ENCODE results near the gene TXNDC2.

The TXNDC2 gene

DNA sequence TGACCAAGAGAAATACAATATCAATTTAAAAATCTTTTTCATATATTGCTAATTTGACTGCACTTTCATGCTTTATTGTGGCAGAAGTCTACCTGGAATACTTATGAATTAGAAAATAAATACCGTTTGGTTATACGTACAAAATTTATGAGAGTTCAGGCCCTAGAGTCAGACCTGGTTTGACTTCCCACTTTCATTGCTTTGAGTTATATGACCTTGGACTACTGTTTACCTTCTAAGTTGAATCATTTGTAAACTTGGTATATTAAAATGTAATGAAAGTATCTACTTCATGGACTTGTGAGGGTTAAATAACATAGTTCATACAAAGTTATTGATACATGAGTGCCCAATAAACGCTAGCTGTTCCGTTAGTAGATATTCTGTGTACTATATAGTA is 40.0 kb downstream of the TXNDC2 start:
- TF ChIP-seq, protein P1, sequence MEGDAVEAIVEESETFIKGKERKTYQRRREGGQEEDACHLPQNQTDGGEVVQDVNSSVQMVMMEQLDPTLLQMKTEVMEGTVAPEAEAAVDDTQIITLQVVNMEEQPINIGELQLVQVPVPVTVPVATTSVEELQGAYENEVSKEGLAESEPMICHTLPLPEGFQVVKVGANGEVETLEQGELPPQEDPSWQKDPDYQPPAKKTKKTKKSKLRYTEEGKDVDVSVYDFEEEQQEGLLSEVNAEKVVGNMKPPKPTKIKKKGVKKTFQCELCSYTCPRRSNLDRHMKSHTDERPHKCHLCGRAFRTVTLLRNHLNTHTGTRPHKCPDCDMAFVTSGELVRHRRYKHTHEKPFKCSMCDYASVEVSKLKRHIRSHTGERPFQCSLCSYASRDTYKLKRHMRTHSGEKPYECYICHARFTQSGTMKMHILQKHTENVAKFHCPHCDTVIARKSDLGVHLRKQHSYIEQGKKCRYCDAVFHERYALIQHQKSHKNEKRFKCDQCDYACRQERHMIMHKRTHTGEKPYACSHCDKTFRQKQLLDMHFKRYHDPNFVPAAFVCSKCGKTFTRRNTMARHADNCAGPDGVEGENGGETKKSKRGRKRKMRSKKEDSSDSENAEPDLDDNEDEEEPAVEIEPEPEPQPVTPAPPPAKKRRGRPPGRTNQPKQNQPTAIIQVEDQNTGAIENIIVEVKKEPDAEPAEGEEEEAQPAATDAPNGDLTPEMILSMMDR (conservative IDR thresholded peaks at IDR 0.05; ENCODE audit: low read depth, low read length) = no peak
- Histone ChIP-seq H3K27me3 (ENCODE audit: insufficient read depth, low read depth) (no peaks in the 10 kb centered on the region), H3K4me1 (ENCODE audit: low read depth, poor library complexity, severe bottlenecking) (peaks cover 78% of the 10 kb centered on the region), H3K36me3 (ENCODE audit: insufficient read depth) (no peaks in the 10 kb centered on the region), H2AFZ (ENCODE audit: low read depth) (no peak overlapping the region), H3K79me2 (ENCODE audit: insufficient read depth, low read depth) (peaks cover 100% of the 10 kb centered on the region), H3K4me2 (no peak overlapping the region), H3K4me3 (IDR thresholded peaks at IDR 0.05; ENCODE audit: insufficient read depth, low read depth, low read length) (no peak overlapping the region), H3K27ac (no peak overlapping the region), H4K20me1 (ENCODE audit: insufficient read depth) (peaks cover 82% of the 10 kb centered on the region), H3K9ac (no peak overlapping the region)

DNA sequence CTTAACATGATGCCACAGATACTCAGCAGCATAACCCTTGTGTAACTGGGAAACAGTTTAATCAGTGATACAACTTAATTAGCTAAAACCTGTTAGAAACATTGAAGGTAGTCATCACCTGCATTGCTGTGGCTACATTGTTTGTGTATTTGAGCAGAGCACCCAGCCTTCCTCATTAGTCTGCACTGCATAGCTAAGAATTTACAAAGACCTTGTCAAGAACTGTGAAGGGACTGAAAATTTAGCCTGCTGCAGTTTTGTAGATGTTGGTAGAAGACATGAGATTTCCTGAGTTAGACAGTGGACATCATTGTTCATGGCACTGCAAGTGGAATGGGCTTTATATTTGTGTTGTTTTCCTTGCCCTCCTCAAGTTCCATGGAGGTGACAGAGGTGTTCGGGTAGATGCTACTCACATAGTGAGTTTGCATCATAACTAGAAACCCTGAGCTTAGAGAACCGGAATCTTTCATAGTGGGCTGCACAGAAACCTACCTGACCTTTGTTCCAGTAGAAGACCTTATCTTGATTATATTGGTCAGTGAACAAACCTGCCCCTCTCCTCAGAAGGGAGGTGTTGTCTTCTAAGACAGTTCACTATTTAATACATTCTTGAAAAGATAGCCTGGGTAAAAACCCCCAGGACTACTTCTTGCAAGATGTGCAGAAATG is 40.6 kb downstream of the TXNDC2 start:
- H3K27ac ChIP-seq = no peak overlapping the region; the same call in 1 of the 2 replicates
- TF ChIP-seq, protein P1 (conservative IDR thresholded peaks at IDR 0.05; ENCODE audit: low read depth, low read length) = no peak

GRCh38 chr18:9926977-9927376 is 41.2 kb downstream of the TXNDC2 start:
- Histone ChIP-seq H3K36me3 (ENCODE audit: insufficient read depth) (no peaks in the 10 kb centered on the region), H4K20me1 (ENCODE audit: insufficient read depth) (peaks cover 75% of the 10 kb centered on the region), H2AFZ (ENCODE audit: low read depth) (no peak overlapping the region), H3K27ac (no peak overlapping the region), H3K4me2 (no peak overlapping the region), H3K4me3 (IDR thresholded peaks at IDR 0.05; ENCODE audit: insufficient read depth, low read depth, low read length) (no peak overlapping the region), H3K4me1 (ENCODE audit: low read depth, poor library complexity, severe bottlenecking) (peaks cover 67% of the 10 kb centered on the region), H3K27me3 (ENCODE audit: insufficient read depth, low read depth) (no peaks in the 10 kb centered on the region), H3K9ac (no peak overlapping the region), H3K79me2 (ENCODE audit: insufficient read depth, low read depth) (peaks cover 100% of the 10 kb centered on the region)
- TF ChIP-seq, protein P1 (conservative IDR thresholded peaks at IDR 0.05; ENCODE audit: low read depth, low read length) = no peak

More for the DNA sequence above, 40.6 kb downstream of the TXNDC2 start:
- H3K4me2 ChIP-seq = no peak overlapping the region
- peaks cover 100% of the 10 kb centered on the region for H3K79me2 ChIP-seq (ENCODE audit: insufficient read depth, low read depth)
- H3K36me3 ChIP-seq (ENCODE audit: insufficient read depth) = no peaks in the 10 kb centered on the region
- H3K4me1 ChIP-seq (ENCODE audit: low read depth, poor library complexity, severe bottlenecking) = peaks cover 72% of the 10 kb centered on the region
- peaks cover 77% of the 10 kb centered on the region for H4K20me1 ChIP-seq (ENCODE audit: insufficient read depth)
- H2AFZ ChIP-seq (ENCODE audit: low read depth) = no peak overlapping the region
- no peaks in the 10 kb centered on the region for H3K27me3 ChIP-seq (ENCODE audit: insufficient read depth, low read depth)
- H3K9ac ChIP-seq = no peak overlapping the region
- H3K4me3 ChIP-seq (IDR thresholded peaks at IDR 0.05; ENCODE audit: insufficient read depth, low read depth, low read length) = no peak overlapping the region

DNA sequence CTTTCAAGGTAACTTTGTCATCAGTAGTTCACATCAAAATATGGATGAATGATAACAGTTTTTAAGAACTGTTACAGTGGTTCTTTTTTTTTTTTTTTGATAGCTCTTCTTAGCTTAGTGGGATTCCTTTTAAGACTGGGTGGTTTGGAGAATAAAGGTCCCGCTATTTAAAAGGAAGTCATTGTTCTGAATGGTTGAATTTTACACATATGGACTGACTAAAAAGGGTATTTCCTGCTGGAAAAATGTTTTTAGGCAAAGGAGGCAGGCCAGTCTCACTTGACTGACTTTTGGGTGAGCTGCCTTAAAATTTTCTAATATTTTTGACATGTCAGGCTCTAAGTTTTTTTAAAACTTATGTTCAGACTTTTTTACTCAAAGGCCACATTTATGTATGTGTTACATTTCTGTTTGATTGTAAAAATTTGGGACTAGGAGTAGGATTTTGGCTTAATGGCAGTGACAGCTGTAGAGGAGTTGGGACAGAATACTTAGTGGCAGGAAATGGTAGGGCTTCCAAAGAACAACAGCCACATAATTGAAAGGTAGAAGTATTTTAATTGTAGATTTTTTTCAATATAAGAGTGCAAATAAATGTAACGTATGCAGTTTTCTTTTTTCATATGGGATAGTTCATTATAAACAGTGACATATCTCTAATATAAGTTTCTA is 41.8 kb downstream of the TXNDC2 start:
- Histone ChIP-seq H3K79me2 (ENCODE audit: insufficient read depth, low read depth) (peaks cover 100% of the 10 kb centered on the region), H3K4me2 (no peak overlapping the region), H3K4me3 (IDR thresholded peaks at IDR 0.05; ENCODE audit: insufficient read depth, low read depth, low read length) (no peak overlapping the region), H3K4me1 (ENCODE audit: low read depth, poor library complexity, severe bottlenecking) (peaks cover 62% of the 10 kb centered on the region), H2AFZ (ENCODE audit: low read depth) (no peak overlapping the region), H3K27me3 (ENCODE audit: insufficient read depth, low read depth) (no peaks in the 10 kb centered on the region), H3K36me3 (ENCODE audit: insufficient read depth) (no peaks in the 10 kb centered on the region), H3K9ac (no peak overlapping the region), H3K27ac (no peak overlapping the region), H4K20me1 (ENCODE audit: insufficient read depth) (peaks cover 73% of the 10 kb centered on the region)
- TF ChIP-seq, protein P1 (conservative IDR thresholded peaks at IDR 0.05; ENCODE audit: low read depth, low read length) = no peak

All from KMS-11 (cell line).